ENCODE measurements around the gene ILDR2.
A peak's percentile ranks its signal among the peaks of the same experiment; 100 is the strongest.

The ILDR2 gene

DNA sequence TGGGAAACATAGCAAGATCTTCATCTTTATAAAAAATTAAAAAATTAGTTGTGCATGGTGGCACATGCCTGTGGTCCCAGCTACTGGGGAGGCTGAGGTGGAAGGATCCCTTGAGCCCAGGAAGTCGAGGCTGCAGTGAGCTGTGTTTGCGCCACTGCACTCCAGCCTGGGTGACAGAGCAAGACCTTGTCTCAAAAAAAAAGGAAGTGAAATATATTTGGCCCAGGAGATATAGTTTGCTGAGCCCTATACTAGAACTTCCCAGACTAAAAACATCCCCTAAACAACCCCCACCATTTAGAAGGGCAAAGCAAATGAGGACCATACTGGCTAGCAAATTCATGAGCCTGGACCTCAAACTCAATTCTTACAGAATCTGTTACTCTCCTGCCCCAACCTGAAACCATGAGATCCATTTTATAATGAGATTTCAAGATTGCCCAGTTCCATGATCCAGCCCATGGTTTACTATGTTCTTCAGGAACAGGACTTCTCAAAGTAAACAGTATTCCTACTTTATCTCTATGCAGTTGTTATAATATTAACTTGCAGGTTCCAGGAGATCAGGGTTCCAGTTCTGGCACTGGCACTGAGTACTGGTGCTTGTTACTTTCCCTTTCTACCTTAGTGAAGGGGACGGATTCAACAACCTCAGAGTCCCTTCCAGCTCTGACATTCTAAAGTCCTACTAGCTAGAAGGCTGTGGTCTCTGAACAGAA lies 50.4 kb downstream of the ILDR2 start:
- DNase-seq = no peak

DNA sequence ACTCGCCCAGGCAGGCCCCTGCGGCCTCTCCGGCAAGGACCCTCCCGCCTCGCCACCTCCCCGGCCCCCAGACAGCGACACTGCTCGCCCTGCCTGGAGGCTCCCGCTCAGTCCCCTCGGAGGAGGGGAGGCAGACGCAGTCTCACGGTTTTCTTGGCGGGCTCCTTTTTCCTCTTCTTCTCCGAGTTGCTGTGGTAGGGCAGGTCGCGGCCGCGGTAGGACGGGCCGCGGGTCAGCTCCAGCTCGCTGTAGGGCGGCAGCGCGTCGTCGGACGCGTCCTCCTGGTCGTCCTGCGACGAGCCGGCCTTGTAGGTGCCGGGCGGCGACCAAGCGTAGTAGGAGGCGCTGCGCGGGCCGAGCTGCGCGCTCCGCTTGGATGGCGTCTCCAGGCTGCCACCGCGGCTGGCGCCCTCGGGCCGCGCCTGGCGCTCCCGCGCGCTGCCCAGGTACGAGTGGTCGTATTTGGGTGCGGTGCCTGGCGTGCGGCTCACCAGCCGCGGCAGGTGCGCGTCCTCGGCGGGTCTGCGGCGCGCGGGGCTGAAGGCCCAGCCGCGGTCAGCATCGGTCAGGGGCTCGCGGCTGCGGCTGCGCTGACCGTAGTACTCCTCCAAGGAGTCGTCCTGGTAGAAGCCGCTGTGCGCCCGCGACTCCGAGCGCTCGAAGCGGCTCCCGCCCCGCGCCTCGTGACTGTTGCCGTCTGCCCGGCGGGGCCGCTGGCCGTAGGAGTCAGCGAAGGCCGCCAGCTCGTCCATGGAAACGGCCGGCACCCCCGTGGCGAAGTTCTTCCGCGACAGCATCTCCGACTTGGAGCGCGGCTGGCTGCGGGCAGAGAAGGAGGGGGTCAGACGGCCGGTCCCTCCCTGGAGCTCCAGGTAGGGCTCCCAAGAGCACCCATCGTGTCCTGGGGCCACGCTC lies 54.5 kb downstream of the ILDR2 start:
- DNase-seq = no peak

DNA sequence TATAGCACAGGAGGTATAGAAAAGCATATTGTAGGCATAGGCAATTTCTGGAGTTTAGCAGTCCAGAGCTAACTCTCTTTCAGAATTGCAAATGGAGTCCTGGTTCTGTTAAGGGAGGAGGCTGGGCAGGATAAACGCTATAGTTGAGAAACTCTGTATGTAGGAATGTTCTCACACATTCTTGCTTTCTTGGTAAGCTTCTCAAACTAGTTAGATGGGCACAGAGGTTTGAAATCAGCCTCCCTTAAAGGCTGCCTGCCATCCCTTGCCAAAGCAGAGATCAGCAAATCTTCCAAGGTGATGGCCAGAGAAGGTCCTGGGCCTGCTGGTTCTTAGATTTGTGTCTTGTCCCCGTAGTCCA lies 56.4 kb downstream of the ILDR2 start:
- no peak for DNase-seq

GRCh38 chr1:166918088-166918955 lies 57.0 kb downstream of the ILDR2 start:
- no peak for DNase-seq

- DNase-seq = no peak
Observed at GRCh38 chr1:166915941-166916340, 59.4 kb downstream of the ILDR2 start.

DNA sequence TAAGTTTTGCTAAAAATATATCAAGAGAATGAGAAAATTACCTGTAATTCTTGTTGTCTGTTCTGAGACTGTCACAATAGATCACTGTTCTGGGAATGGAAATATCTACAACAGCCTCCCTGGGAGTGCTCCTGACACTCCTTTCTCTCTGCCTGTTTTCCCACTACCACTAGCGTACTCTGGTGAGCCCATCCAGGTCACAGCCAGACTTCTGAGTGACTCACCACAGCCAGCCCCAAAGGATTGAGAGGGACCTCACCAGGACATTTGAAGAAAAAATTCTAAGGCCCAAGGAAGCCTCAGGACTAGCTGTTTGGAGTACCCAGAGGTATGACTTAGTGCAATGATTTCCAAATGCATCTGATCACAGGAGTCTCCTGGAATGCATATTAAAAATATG lies 60.3 kb downstream of the ILDR2 start:
- no peak for DNase-seq

DNA sequence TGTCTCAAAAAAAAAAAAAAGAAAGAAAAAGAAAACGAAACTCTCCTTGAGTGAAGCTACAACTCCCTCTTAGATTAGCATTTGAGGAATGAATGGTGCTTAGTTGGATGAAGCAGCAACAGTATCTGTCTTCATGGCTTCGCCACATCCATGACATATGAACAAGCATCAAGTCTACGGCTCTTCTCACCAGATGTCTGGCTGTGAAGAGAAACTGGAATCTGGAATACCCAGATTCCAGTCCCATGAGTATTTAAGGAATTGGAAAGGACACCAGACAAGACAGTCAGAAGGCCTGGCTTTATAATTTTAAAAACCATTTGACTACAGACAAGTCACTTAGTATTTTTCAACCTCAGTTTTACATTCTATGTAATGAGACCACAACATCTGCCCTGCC lies 61.2 kb downstream of the ILDR2 start:
- no peak for DNase-seq

GRCh38 chr1:166911624-166912023 lies 63.7 kb downstream of the ILDR2 start:
- no peak for DNase-seq

DNA sequence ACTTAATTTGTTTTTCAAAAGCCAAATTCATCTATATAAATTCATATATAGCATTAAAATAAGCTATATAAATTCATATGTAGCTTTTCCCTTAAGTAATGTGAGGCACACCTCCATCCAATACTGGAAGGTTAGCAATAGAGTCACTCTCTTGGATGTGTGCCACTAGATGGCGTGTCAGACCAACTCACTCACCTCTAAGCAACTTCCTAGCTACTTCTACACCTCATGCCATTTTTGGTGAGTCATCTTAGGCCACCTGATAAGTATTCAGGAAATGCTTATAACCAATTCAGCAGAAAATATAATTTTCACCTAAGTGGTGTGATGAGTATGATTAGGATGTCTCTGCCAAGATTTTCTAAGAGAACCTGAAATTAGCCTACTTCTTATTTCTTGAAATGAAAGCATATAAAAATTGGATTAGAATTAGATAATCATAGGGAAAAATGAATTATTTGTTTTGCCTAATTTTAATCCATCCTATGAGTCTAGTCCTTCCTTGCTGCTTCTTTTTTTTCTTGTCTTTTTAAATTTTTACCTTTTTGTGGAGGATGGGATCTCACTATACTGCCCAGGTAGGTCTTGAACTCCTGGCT lies 64.8 kb downstream of the ILDR2 start:
- peak; percentile 41 for DNase-seq

- no peak for DNase-seq
Observed at GRCh38 chr1:166908942-166909341, 66.4 kb downstream of the ILDR2 start.

DNA sequence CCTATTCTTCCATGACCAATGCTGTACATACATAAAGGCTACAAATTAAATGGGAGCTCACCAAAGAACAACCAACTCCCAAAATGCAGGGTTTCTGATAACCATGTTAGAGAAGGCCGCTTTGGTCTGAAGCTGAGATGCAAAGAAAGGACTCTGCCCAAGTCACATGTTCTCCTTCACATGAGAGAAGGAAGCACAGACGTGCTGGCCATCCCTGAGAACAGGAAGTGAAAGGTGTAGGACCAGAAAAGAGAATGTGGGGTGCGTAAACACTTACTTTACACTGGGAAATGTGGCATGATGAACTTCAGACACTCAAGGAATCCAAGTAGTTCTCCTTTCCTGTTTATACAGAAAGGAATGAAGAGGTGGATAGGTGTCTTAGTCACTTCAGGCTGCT lies 67.6 kb downstream of the ILDR2 start:
- no peak for DNase-seq

DNA sequence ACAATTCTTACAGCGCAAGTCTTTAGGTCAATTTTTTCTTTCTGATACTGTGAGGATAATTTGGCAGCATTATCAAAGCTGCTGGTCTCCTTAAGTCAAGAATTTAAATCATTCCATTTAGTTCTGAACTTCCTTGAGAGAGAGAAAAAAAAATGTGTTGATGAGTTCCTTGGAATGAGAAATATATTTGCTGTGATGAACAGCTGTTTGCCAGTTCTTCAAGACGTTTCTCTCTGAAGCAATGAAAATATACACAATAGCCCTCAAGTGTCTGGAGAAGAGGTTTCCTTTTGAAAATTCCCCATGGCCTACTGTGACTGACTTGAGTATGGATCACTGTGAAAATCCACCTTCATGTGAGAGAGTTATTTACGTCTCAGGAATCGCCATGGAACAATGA lies 68.3 kb downstream of the ILDR2 start:
- no peak for DNase-seq

- no peak for DNase-seq
Observed at GRCh38 chr1:166906647-166907046, 68.7 kb downstream of the ILDR2 start.

GRCh38 chr1:166905900-166906299 lies 69.4 kb downstream of the ILDR2 start:
- DNase-seq = no peak

DNA sequence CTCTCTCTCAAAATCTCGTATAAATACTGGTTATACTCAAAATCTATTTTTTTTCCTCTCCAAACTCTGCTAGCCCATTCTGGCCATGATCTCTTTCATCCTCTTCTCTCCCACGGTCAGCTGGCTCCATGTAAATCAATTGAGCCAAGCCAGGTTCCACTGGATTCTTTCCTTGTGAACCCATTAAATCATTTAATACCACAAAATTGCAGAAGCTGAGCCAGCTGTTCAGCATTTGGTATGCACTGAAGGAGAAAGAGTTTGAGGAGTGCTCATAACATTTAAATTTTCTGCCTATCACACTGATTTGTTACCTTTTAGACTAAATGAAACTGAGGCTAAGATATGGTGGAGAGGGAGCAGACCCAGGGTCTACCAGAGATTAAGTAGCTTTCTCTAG lies 70.2 kb downstream of the ILDR2 start:
- no peak for DNase-seq

DNA sequence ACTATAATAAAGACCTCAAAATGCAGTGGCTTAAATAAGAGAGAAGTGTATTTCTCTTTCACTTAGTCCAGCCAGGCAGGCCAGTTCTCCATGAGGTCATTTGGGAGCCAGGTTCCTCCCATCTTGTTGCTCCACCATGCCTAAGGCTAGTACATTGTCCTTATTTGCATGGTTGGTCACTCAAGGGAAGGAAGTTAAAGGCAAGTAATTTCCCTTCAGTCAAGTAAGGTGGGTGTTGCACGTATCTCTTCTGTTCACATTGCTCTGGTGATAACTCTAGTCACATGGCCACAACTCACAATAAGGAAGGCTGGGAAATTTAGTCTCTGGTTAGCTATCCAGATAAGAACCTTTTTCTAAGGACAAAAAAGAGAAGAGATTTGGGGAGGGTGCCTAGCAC lies 72.1 kb downstream of the ILDR2 start:
- no peak for DNase-seq

DNA sequence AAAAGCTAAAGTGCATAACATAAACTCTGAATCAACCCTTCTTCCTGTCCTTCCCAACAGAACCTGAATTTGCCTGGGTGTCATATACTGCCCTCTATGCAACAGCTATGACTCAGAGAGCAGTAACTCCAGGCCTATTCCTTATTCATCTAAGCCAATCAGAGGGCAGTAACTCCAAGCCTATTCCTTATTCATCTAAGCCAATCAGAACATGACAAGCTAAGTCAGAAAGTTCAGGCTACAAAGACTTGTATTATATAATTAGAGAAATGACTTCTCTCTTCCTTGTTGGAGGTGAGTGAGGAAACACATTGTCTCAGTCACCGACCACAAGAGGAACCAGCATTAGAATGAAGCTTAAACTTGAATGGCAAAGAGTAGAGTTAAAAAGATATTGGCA lies 73.1 kb downstream of the ILDR2 start:
- peak; percentile 94 for DNase-seq

- DNase-seq = no peak
Observed at GRCh38 chr1:166900987-166901386, 74.4 kb downstream of the ILDR2 start.

GRCh38 chr1:166899769-166900168 lies 75.6 kb downstream of the ILDR2 start:
- DNase-seq = no peak

- no peak for DNase-seq
Observed at GRCh38 chr1:166895766-166896165, 79.6 kb downstream of the ILDR2 start.

- no peak for DNase-seq
Observed at GRCh38 chr1:166889776-166890175, 85.6 kb downstream of the ILDR2 start.

GRCh38 chr1:166888373-166889111 lies 86.8 kb downstream of the ILDR2 start:
- DNase-seq = no peak
